ENCODE measurements around the gene SLC25A26.

SLC25A26 gene

DNA sequence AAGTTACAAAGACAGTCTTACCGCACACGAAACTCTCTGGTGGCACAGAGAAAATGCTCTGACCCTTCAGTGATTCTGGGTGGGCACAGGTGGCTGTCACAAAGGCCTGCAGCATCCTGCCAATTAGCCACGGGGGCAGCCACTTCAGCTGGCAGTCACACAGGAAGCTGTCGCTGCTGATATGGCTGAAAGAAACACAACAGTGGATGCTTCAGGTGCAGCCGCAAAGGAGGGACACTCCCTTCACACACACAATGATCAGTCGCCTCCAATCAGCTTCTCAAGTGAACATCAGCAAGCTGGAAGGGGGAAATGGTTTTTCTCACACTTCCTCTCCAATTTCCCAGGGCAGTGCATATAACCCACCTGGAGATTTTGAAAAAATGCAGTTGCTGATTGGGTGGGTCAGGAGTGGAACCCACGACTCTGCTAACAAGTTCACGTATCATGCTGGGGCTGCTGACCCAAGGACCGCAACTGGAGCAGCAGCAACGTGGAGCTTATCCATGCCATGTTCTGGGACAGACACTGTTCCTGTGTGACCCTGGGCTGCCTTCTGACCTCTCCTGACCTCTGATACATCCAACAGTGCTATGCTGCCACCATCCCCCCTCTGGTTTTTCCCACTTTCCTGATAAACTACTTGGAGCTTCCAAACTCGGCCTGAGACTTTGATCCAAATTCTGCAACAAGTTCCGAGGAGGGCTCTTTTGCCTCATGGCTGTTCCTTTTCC is 173.4 kb downstream of the SLC25A26 start:
- DNase-seq = no peak

DNA sequence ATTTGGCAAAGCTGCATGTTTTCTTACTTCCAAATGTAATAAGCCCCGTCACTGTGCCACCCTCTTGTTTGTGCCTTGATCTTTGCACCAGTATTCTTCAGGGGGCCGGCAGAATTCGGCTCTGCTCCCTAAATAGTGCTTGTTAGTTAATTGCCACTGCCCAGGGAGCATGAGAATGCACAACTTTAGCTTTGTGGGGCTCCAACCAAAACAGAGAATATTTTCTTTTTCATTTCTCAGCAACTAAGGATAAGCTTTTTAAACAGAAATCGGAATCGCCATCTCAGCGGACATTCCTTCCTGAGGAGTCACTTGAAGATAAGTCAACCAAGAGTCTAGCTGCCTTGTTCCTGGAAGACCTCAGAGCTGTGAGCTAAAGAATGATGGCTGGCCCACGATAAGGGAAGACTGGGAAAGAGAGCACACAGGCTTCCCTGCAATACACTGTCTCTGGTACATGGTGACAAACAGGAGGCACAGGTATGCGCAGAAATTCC is 174.0 kb downstream of the SLC25A26 start:
- peak in 1 of 51 donors; percentile 8 for DNase-seq

- no peak for DNase-seq
Measured at GRCh38 chr3:66395635-66396034, 174.8 kb downstream of the SLC25A26 start.

DNA sequence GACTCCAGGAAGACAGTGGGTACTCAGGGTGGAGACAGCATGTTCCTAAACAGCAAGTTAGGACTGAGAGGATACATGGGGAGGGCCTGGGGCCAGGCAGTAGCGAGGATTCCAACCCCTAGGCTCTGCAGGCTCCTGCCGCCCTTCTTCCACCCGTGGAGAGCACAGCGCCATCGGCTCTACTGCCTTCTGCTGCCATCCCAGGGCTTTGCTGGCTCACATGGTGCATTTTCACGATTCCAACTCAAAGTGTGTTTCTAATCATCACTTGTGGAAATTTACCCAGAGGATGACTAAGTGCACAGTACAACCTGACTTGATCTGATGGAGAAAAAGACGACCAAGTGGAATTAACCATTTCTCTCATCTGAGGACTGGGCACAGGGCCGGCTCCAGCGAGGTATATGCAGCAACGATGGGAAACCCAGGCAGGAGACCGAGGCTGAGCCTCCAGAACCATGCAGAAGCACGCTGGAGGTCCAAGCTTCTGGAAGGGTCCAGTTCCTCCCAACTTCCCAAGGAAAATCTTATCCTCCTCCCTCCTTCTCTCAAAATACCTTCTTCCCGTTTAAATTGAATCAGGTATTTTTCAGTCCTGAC is 175.5 kb downstream of the SLC25A26 start:
- DNase-seq = no peak

DNA sequence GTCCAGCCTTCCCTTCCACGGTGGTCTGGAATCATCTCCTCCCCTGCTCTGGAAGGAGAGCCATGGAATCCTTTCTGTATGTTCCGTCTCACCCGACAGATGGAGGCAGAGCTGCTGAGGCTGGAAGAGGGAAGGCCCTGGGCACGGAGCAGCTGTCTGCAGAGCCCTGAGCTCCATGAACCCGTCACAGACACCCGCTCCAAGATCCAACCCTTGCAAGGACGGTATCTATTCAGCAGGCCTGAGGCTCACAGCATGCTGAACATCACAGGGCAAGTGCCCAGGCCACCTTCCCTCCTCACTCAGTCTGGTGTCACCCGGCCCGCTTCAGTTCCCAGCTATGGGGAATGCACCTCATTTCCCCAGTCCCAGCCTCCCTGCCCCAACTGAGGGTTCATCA is 176.1 kb downstream of the SLC25A26 start:
- DNase-seq = no peak

- DNase-seq = no peak
Measured at GRCh38 chr3:66397745-66398144, 176.9 kb downstream of the SLC25A26 start.

DNA sequence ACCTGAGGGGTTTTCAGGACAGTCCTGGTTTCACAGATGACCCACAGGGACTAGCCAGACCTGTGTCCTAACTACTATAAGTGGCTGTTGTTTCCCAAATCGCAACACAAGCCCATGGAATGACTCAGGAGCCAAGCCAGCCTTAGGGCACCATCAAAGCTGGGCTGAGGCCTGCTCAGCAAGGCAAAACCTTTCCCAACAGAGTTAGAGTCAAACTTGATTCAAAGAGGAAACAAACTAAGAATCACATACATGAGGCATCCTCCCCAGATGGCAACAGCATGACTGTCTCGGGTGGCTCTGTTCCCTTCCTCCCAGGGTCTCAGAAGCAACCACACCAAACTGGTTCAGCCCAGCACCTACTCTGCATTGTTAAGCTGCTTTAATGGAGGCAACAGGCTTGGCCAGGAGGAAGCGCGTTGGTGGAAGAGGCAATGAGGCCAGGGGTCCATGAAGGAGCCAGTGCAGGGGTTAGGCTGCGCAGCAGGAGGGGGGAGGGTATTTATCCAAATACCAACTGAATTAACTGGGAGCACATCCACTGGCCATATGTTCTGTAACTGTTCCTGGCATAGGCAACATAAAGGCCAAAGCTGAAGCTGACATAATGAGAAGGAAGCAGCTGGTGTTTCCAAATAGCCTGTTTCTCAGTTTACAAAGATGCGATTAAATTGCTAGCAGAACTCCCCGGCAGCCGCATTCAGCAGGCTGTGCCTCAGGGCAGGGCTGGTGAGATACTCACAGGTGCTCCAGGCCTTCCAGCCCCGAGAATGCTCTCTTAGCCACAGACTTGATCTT is 177.6 kb downstream of the SLC25A26 start:
- DNase-seq = no peak

GRCh38 chr3:66399529-66400232 is 178.9 kb downstream of the SLC25A26 start:
- no peak for DNase-seq

GRCh38 chr3:66400411-66401156 is 179.8 kb downstream of the SLC25A26 start:
- DNase-seq = peak in 6 of 51 donors; percentile 26 to 68 (median 40)

GRCh38 chr3:66401157-66401550 is 180.4 kb downstream of the SLC25A26 start:
- DNase-seq = peak in 1 of 51 donors; percentile 31

- DNase-seq = no peak
Measured at GRCh38 chr3:66401675-66402491, 181.1 kb downstream of the SLC25A26 start.

DNA sequence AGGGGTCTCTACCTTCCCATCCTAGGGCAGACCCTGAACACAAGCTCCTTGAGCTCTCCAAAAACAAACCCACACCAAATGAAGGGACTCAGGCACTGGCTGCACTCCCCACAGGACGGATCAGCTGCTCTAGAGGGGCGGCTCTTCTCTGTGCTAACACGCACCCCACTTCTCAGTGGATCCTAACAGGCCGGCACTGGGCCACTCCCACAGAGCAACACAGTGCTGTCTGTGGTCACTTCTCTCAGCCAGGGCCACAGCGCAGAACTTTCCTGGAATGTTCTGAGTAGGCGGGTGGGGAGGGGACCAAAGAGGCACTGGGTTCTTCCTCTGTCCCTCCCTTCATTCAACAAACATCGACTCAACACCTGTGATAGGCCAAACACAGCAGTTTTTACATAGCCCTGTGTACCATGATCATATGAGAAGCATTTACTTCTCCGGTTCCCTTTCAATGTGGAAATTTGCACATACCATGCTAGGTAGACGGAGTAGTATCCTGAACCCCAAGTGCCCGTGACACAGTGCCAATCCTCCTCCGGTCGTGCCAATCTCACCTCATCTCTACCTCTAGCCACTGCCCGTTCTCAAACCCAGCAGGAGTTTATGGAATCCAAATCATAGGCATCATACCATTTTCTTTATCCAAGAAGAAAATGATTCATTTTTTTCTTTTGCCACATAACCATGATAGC is 181.9 kb downstream of the SLC25A26 start:
- DNase-seq = peak in 7 of 51 donors; percentile 9 to 58 (median 29)

GRCh38 chr3:66403323-66403990 is 182.7 kb downstream of the SLC25A26 start:
- DNase-seq = no peak

DNA sequence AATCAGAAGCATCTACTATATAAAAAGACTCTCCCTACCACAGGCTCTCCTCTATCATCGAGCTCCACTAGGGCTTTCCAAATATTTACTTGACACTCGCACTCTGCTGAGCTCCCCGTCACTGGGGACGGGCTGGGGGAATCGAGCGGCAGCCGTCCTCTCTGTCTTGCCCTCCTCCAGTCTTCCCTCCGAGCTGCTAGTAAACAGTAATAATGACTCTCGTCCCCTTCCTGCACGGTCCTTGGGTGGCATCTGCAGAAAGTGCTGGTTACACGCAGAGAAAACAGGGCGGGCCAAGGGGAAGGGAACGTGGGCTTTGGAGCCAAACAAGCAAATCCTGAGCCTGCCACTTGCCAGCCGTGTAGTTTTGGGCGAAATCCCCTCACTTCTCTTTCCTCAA is 183.4 kb downstream of the SLC25A26 start:
- no peak for DNase-seq

GRCh38 chr3:66404903-66405700 is 184.3 kb downstream of the SLC25A26 start:
- no peak for DNase-seq

DNA sequence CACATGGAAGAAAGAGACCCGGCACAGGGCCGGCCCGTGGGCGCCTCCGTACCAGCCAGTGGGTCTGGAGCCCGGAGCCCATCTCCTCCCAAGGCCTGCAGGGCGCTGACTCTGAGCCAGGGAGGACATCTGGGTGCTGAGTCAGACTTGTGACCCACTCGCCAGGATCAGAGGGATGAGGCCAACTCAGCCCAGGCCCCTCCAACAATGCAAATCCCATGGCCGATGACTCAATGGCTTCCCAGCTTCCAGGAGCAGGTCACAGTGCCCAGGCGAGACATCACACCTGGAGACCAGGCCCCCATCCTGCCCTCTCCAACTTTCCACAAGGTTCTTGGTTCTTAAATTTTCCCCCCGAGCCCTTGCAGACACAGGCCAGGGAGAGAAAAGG is 184.9 kb downstream of the SLC25A26 start:
- peak in 32 of 51 donors; percentile 22 to 86 (median 54) for DNase-seq

GRCh38 chr3:66406163-66406562 is 185.4 kb downstream of the SLC25A26 start:
- peak in 31 of 51 donors; percentile 18 to 84 (median 58) for DNase-seq
